ENCODE data around the gene CCDC6. TPM values are rescaled to one million over a fixed set of nuclear protein-coding genes. Genes with fewer than 3 reads are reported as not detected.
"Not testable (repeated sequence)": the region's sequence is repeated elsewhere in the genome, so short reads cannot be mapped to it uniquely, and the experiment has no call there.

Gene CCDC6
- total RNA-seq, 1 experiment from 2014 or later, result 37.6 TPM

- POLR2A ChIA-PET (ENCODE audit: unreplicated experiment), result interaction anchor here (0.6 kb wide), 1 partner anchor 48 kb away, joined by 6 read pairs; no protein-coding TSS in a partner anchor
- H3K4me2 ChIP-seq (ENCODE audit: low read length), result no peak overlapping the region
- H3K9me3 ChIP-seq (ENCODE audit: low read length), result no peaks in the 10 kb centered on the region
- no peaks in the 10 kb centered on the region for H3K9me2 ChIP-seq (replicated peaks; ENCODE audit: low read length)
- no peaks in the 10 kb centered on the region for H3F3A ChIP-seq (ENCODE audit: low read length, unreplicated experiment)
- no peak overlapping the region for H3K27ac ChIP-seq (ENCODE audit: low read length)
- intact Hi-C loops (cut with micrococcal nuclease), result no loop called here
- H3K36me3 ChIP-seq (ENCODE audit: low read depth, low read length), result no peaks in the 10 kb centered on the region
- H3K9ac ChIP-seq (ENCODE audit: low read length), result no peak overlapping the region
- CTCF ChIA-PET, result no interaction called here
- no TSS peak for BruUV-seq (replicated peaks)
- H3K4me1 ChIP-seq (ENCODE audit: insufficient read depth, low read length), result peaks cover 14% of the 10 kb centered on the region
- H3K4me3 ChIP-seq (ENCODE audit: low read length), result no peak overlapping the region
- no peaks in the 10 kb centered on the region for H3K27me3 ChIP-seq (ENCODE audit: low read length)
- ATAC-seq (no peak), DNase-seq (peak; percentile 56)
- H3K79me2 ChIP-seq (ENCODE audit: low read length), result no peaks in the 10 kb centered on the region
- no peaks in the 10 kb centered on the region for H4K20me1 ChIP-seq (ENCODE audit: low read length)
- TF ChIP-seq EZH2phosphoT487 (IDR thresholded peaks at IDR 0.05; ENCODE audit: borderline replicate concordance, low read length) (no peak), EZH2 (IDR thresholded peaks at IDR 0.05; ENCODE audit: low read length, unreplicated experiment) (no peak), CTCF (conservative IDR thresholded peaks at IDR 0.05; ENCODE audit: low read depth, low read length) (no peak)
- no peak overlapping the region for H2AFZ ChIP-seq (ENCODE audit: low read length)
Measured at GRCh38 chr10:59750155-59750945, 156.0 kb downstream of the CCDC6 start.

GRCh38 chr10:59748834-59749233 is 157.5 kb downstream of the CCDC6 start:
- Histone ChIP-seq H4K20me1 (ENCODE audit: low read length) (no peaks in the 10 kb centered on the region), H3K4me2 (ENCODE audit: low read length) (peak overlapping the region; percentile 16; the same call in 1 of the 2 replicates), H3K4me1 (ENCODE audit: insufficient read depth, low read length) (peaks cover 14% of the 10 kb centered on the region), H3K36me3 (ENCODE audit: low read depth, low read length) (no peaks in the 10 kb centered on the region), H2AFZ (ENCODE audit: low read length) (no peak overlapping the region), H3K9ac (ENCODE audit: low read length) (peak overlapping the region; percentile 24; the same call in 1 of the 2 replicates), H3K27me3 (ENCODE audit: low read length) (no peaks in the 10 kb centered on the region), H3K9me2 (replicated peaks; ENCODE audit: low read length) (no peaks in the 10 kb centered on the region), H3K79me2 (ENCODE audit: low read length) (no peaks in the 10 kb centered on the region), H3K27ac (ENCODE audit: low read length) (peak overlapping the region; percentile 76), H3K9me3 (ENCODE audit: low read length) (no peaks in the 10 kb centered on the region), H3F3A (ENCODE audit: low read length, unreplicated experiment) (no peaks in the 10 kb centered on the region), H3K4me3 (ENCODE audit: low read length) (no peak overlapping the region)
- CTCF ChIA-PET, result no interaction called here
- ATAC-seq (peak; percentile 93), DNase-seq (peak; percentile 82)
- no TSS peak for BruUV-seq (replicated peaks)
- intact Hi-C loops (cut with micrococcal nuclease), result loop anchor here (1.0 to 2.0 kb wide), 3 partner anchors 34 to 60 kb away; no protein-coding TSS in a partner anchor
- TF ChIP-seq EZH2 (IDR thresholded peaks at IDR 0.05; ENCODE audit: low read length, unreplicated experiment), result no peak
- TF ChIP-seq EZH2phosphoT487 (IDR thresholded peaks at IDR 0.05; ENCODE audit: borderline replicate concordance, low read length), result no peak
- no peak for TF ChIP-seq CTCF (conservative IDR thresholded peaks at IDR 0.05; ENCODE audit: low read depth, low read length)
- POLR2A ChIA-PET (ENCODE audit: unreplicated experiment), result interaction anchor here (0.7 kb wide), 1 partner anchor 39 kb away, joined by 5 read pairs; the partner anchor contains the start of gene SLC16A9

GRCh38 chr10:59745163-59745650 is 161.1 kb downstream of the CCDC6 start:
- no TSS peak for BruUV-seq (replicated peaks)
- no peak for ATAC-seq
- no peaks in the 10 kb centered on the region for H3K36me3 ChIP-seq (ENCODE audit: low read depth, low read length)
- H3K79me2 ChIP-seq (ENCODE audit: low read length), result no peaks in the 10 kb centered on the region
- TF ChIP-seq EZH2phosphoT487 (IDR thresholded peaks at IDR 0.05; ENCODE audit: borderline replicate concordance, low read length) (no peak), CTCF (conservative IDR thresholded peaks at IDR 0.05; ENCODE audit: low read depth, low read length) (no peak), EZH2 (IDR thresholded peaks at IDR 0.05; ENCODE audit: low read length, unreplicated experiment) (no peak)
- H3K9me3 ChIP-seq (ENCODE audit: low read length), result no peaks in the 10 kb centered on the region
- ChIA-PET CTCF (interaction anchor here (0.7 kb wide), 1 partner anchor 49 kb away, joined by 3 read pairs; no protein-coding TSS in a partner anchor), POLR2A (ENCODE audit: unreplicated experiment) (no interaction called here)
- DNase-seq, result no peak
- no peak overlapping the region for H3K9ac ChIP-seq (ENCODE audit: low read length)
- peaks cover 29% of the 10 kb centered on the region for H3K4me1 ChIP-seq (ENCODE audit: insufficient read depth, low read length)
- H3K27me3 ChIP-seq (ENCODE audit: low read length), result no peaks in the 10 kb centered on the region
- no peak overlapping the region for H3K4me3 ChIP-seq (ENCODE audit: low read length)
- intact Hi-C loops (cut with micrococcal nuclease), result no loop called here
- H3K9me2 ChIP-seq (replicated peaks; ENCODE audit: low read length), result no peaks in the 10 kb centered on the region
- H4K20me1 ChIP-seq (ENCODE audit: low read length), result no peaks in the 10 kb centered on the region
- H3K4me2 ChIP-seq (ENCODE audit: low read length), result no peak overlapping the region
- no peak overlapping the region for H3K27ac ChIP-seq (ENCODE audit: low read length)
- H2AFZ ChIP-seq (ENCODE audit: low read length), result no peak overlapping the region
- H3F3A ChIP-seq (ENCODE audit: low read length, unreplicated experiment), result no peaks in the 10 kb centered on the region

- intact Hi-C loops (cut with micrococcal nuclease); POLR2A ChIA-PET (ENCODE audit: unreplicated experiment); H3F3A ChIP-seq (ENCODE audit: low read length, unreplicated experiment); H3K4me3 ChIP-seq (ENCODE audit: low read length); BruUV-seq (replicated peaks); H2AFZ ChIP-seq (ENCODE audit: low read length); H4K20me1 ChIP-seq (ENCODE audit: low read length); H3K27me3 ChIP-seq (ENCODE audit: low read length); H3K79me2 ChIP-seq (ENCODE audit: low read length); ATAC-seq; H3K27ac ChIP-seq (ENCODE audit: low read length); DNase-seq; H3K36me3 ChIP-seq (ENCODE audit: low read depth, low read length); H3K4me2 ChIP-seq (ENCODE audit: low read length); H3K9me3 ChIP-seq (ENCODE audit: low read length); H3K9me2 ChIP-seq (replicated peaks; ENCODE audit: low read length); H3K9ac ChIP-seq (ENCODE audit: low read length): not testable (repeated sequence)
- CTCF ChIA-PET, result interaction anchor here (0.7 kb wide), 1 partner anchor 49 kb away, joined by 3 read pairs; no protein-coding TSS in a partner anchor
- H3K4me1 ChIP-seq (ENCODE audit: insufficient read depth, low read length), result peaks cover 29% of the 10 kb centered on the region
Measured at GRCh38 chr10:59744762-59745161, 161.6 kb downstream of the CCDC6 start.
